DOHH2 (cell line): Measurements from ENCODE around the gene KIAA1958.

ENCODE experiments used
- H3F3A ChIP-seq: fragments of 200-600 bp; sonication (generic), shearing (Covaris generic); 2 replicates; pipeline ENCODE4 v1.6.0; 2016; ENCODE audit warnings: antibody characterized with exemption, mild to moderate bottlenecking; ENCODE audit not compliant: control insufficient read depth, insufficient read depth
- H3K27ac ChIP-seq: fragments of 200-600 bp; sonication (generic); 2 replicates; pipeline ENCODE4 v1.5.1; 2014; ENCODE audit warnings: low read depth, mild to moderate bottlenecking, low read length, moderate library complexity
- H3K27me3 ChIP-seq: fragments of 200-600 bp; sonication (generic); 2 replicates; pipeline ENCODE4 v1.6.1; 2014; ENCODE audit warnings: mild to moderate bottlenecking, low read length, mixed read lengths; ENCODE audit not compliant: control insufficient read depth
- H3K36me3 ChIP-seq: fragments of 200-600 bp; sonication (generic); 2 replicates; pipeline ENCODE4 v1.6.1; 2014; ENCODE audit warnings: mild to moderate bottlenecking, low read length, moderate library complexity, mixed read lengths; ENCODE audit not compliant: control insufficient read depth
- H3K4me1 ChIP-seq: fragments of 200-600 bp; sonication (generic); 2 replicates; pipeline ENCODE4 v1.6.1; 2014; ENCODE audit warnings: mild to moderate bottlenecking, low read length, mixed read lengths; ENCODE audit not compliant: control insufficient read depth
- H3K4me2 ChIP-seq: fragments of 200-600 bp; sonication (generic); 2 replicates; pipeline ENCODE4 v1.6.0; 2014; ENCODE audit warnings: mild to moderate bottlenecking, low read length, moderate library complexity
- H3K4me3 ChIP-seq: fragments of 200-600 bp; sonication (generic); 2 replicates; pipeline ENCODE4 v1.5.1; 2014; ENCODE audit warnings: mild to moderate bottlenecking, low read length, mixed read lengths
- H3K79me2 ChIP-seq: fragments of 200-600 bp; sonication (generic); 2 replicates; pipeline ENCODE4 v1.6.1; 2014; ENCODE audit warnings: mild to moderate bottlenecking, low read length, mixed read lengths; ENCODE audit not compliant: control insufficient read depth
- H3K9me2 ChIP-seq: fragments of 200-600 bp; sonication (generic); replicated peaks from 2 replicates; pipeline ENCODE4 v1.6.1; 2014; ENCODE audit warnings: mild to moderate bottlenecking, low read length, mixed read lengths; ENCODE audit not compliant: control insufficient read depth
- H3K9me3 ChIP-seq: fragments of 200-600 bp; sonication (generic); 2 replicates; pipeline ENCODE4 v1.6.1; 2014; ENCODE audit warnings: antibody characterized with exemption, low read length, mixed read lengths; ENCODE audit not compliant: control insufficient read depth, insufficient read depth
- H4K20me1 ChIP-seq: fragments of 200-600 bp; sonication (generic); 2 replicates; pipeline ENCODE4 v1.6.0; 2014; ENCODE audit warnings: low read depth, mild to moderate bottlenecking, antibody characterized with exemption, low read length, moderate library complexity; ENCODE audit not compliant: control insufficient read depth, insufficient read depth
- CTCF ChIP-seq: fragments of 200-600 bp; sonication (generic); IDR thresholded peaks from one replicate; pipeline ENCODE4 v1.5.1; 2014; ENCODE audit warnings: antibody characterized with exemption, mild to moderate bottlenecking, low read depth, low read length; ENCODE audit not compliant: poor library complexity, severe bottlenecking
- EZH2phosphoT487 ChIP-seq: fragments of 200-600 bp; sonication (generic); IDR thresholded peaks from 2 replicates; pipeline ENCODE4 v1.6.1; 2017; ENCODE audit warnings: borderline replicate concordance, mild to moderate bottlenecking, antibody characterized with exemption, low read length, moderate library complexity, mixed read lengths

The KIAA1958 gene

GRCh38 chr9:112599732-112600131, 113.1 kb downstream of the KIAA1958 start:
- H3K36me3 ChIP-seq = no peaks in the 10 kb centered on the region

GRCh38 chr9:112601636-112602035, 115.0 kb downstream of the KIAA1958 start:
- H3K36me3 ChIP-seq = no peaks in the 10 kb centered on the region
- no peak overlapping the region for H3K4me3 ChIP-seq
- no peaks in the 10 kb centered on the region for H3K9me2 ChIP-seq
- peaks cover 2% of the 10 kb centered on the region; the same call in 1 of the 2 replicates for H3F3A ChIP-seq
- H3K4me2 ChIP-seq = no peak overlapping the region
- TF ChIP-seq EZH2phosphoT487 (no peak), CTCF (no peak)
- no peak overlapping the region for H3K27ac ChIP-seq
- no peaks in the 10 kb centered on the region for H4K20me1 ChIP-seq
- H3K9me3 ChIP-seq = no peaks in the 10 kb centered on the region
- H3K79me2 ChIP-seq = no peaks in the 10 kb centered on the region
- no peaks in the 10 kb centered on the region for H3K27me3 ChIP-seq
- peaks cover 12% of the 10 kb centered on the region for H3K4me1 ChIP-seq

More at GRCh38 chr9:112599732-112600131, 113.1 kb downstream of the KIAA1958 start:
- Histone ChIP-seq H3K4me2 (no peak overlapping the region), H3K4me1 (peaks cover 12% of the 10 kb centered on the region), H3K27me3 (no peaks in the 10 kb centered on the region), H3K4me3 (no peak overlapping the region), H3K27ac (no peak overlapping the region), H3F3A (peaks cover 2% of the 10 kb centered on the region; the same call in 1 of the 2 replicates), H3K9me2 (no peaks in the 10 kb centered on the region), H3K79me2 (no peaks in the 10 kb centered on the region), H4K20me1 (no peaks in the 10 kb centered on the region), H3K9me3 (no peaks in the 10 kb centered on the region)
- TF ChIP-seq CTCF (no peak), EZH2phosphoT487 (no peak)

GRCh38 chr9:112604790-112605189, 118.2 kb downstream of the KIAA1958 start:
- H3K4me1 ChIP-seq = peaks cover 9% of the 10 kb centered on the region
- no peaks in the 10 kb centered on the region for H4K20me1 ChIP-seq
- no peaks in the 10 kb centered on the region for H3K27me3 ChIP-seq
- H3K79me2 ChIP-seq = no peaks in the 10 kb centered on the region
- TF ChIP-seq CTCF = no peak
- no peak for TF ChIP-seq EZH2phosphoT487
- H3K4me2 ChIP-seq = no peak overlapping the region
- H3K9me2 ChIP-seq = no peaks in the 10 kb centered on the region
- no peaks in the 10 kb centered on the region for H3K36me3 ChIP-seq
- H3K27ac ChIP-seq = no peak overlapping the region
- H3F3A ChIP-seq = no peaks in the 10 kb centered on the region
- H3K9me3 ChIP-seq = no peaks in the 10 kb centered on the region
- H3K4me3 ChIP-seq = no peak overlapping the region
